Posterior cingulate gyrus (tissue), 11 donors: ENCODE measurements around the gene BATF2.
"Not testable (repeated sequence)": the region's sequence is repeated elsewhere in the genome, so short reads cannot be mapped to it uniquely, and the experiment has no call there.

Experiments used
- DNase-seq, 10 donors: peaks; one replicate each; pipeline versions ENCODE4 v3.0.0 to v3.0.0-alpha.2; 2020 to 2021; ENCODE audit warnings: mixed read lengths in 3 of 10
- intact Hi-C: fragments of 100-400 bp; cut with DNase I; formaldehyde crosslinking; loops from one replicate; pipeline ENCODE4 v1.15.1; 2023

BATF2 gene

GRCh38 chr11:64996710-64997380, at the start of gene BATF2:
BATF2 (minus strand) TSS chr11:64996971; CDS start chr11:64996914, 57 bp downstream.
- DNase-seq = peak; percentile 23 to 89 (median 53)
- intact Hi-C loops = no loop called here

GRCh38 chr11:65045728-65046127, 49.0 kb upstream of the BATF2 start:
- DNase-seq = no peak

GRCh38 chr11:65045061-65045460, 48.3 kb upstream of the BATF2 start:
- intact Hi-C loops = no loop called here
- DNase-seq = no peak

More at GRCh38 chr11:65045728-65046127, 49.0 kb upstream of the BATF2 start:
- intact Hi-C loops = no loop called here

- intact Hi-C loops = no loop called here
- DNase-seq = peak in 1 of 10 donors; percentile 14
These were observed 47.2 kb upstream of the BATF2 start for GRCh38 chr11:65043881-65044501.

GRCh38 chr11:65042891-65043290, 46.1 kb upstream of the BATF2 start:
- no peak for DNase-seq
- intact Hi-C loops = no loop called here

- intact Hi-C loops = loop anchor here (1.0 to 2.0 kb wide), 3 partner anchors 11 to 43 kb away; partner anchors contain the start of genes ARL2, CDCA5 and ZFPL1
- peak; percentile 81 to 98 (median 90) for DNase-seq
These were observed 44.3 kb upstream of the BATF2 start, which contains the start of gene SAC3D1 for GRCh38 chr11:65040847-65041622. SAC3D1 (plus strand) TSS chr11:65041210; CDS start chr11:65041293, 83 bp downstream.

GRCh38 chr11:65040520-65040846, 43.7 kb upstream of the BATF2 start:
- intact Hi-C loops = loop anchor here (1.0 to 2.0 kb wide), 2 partner anchors 10 to 26 kb away; partner anchors contain the start of gene ARL2
- no peak for DNase-seq

- peak in 9 of 10 donors; percentile 41 to 93 (median 66) for DNase-seq
- intact Hi-C loops = no loop called here
These were observed 40.2 kb upstream of the BATF2 start for GRCh38 chr11:65036931-65037330.

GRCh38 chr11:65035579-65035978, 38.8 kb upstream of the BATF2 start:
- DNase-seq = no peak
- intact Hi-C loops = no loop called here

GRCh38 chr11:65034423-65034822, 37.7 kb upstream of the BATF2 start:
- intact Hi-C loops = no loop called here
- DNase-seq = no peak

GRCh38 chr11:65032216-65032615, 35.4 kb upstream of the BATF2 start:
- intact Hi-C loops = no loop called here
- DNase-seq = peak in 1 of 10 donors; percentile 55

GRCh38 chr11:65027213-65028067, 30.7 kb upstream of the BATF2 start, which contains the start of gene SNX15:
SNX15 (plus strand) TSS chr11:65027439; CDS start chr11:65027538, 99 bp downstream.
- intact Hi-C loops = loop anchor here (1.0 to 5.0 kb wide), 5 partner anchors 13 to 103 kb away; partner anchors contain the start of genes ARL2, CDCA5, PPP2R5B and TM7SF2
- peak; percentile 92 to 99 (median 94) for DNase-seq

- intact Hi-C loops = loop anchor here (1.0 to 5.0 kb wide), 5 partner anchors 13 to 103 kb away; partner anchors contain the start of genes ARL2, CDCA5, PPP2R5B and TM7SF2
- DNase-seq = no peak
These were observed 30.0 kb upstream of the BATF2 start for GRCh38 chr11:65026810-65027209.

- intact Hi-C loops, DNase-seq: not testable (repeated sequence)
These were observed 26.7 kb upstream of the BATF2 start for GRCh38 chr11:65023502-65023901.

GRCh38 chr11:65021509-65021908, 24.7 kb upstream of the BATF2 start:
- intact Hi-C loops = no loop called here
- DNase-seq = peak in 1 of 10 donors; percentile 51

GRCh38 chr11:65021003-65021402, 24.2 kb upstream of the BATF2 start:
- intact Hi-C loops = no loop called here
- no peak for DNase-seq

- no peak for DNase-seq
- intact Hi-C loops = no loop called here
These were observed 23.1 kb upstream of the BATF2 start for GRCh38 chr11:65019824-65020223.

GRCh38 chr11:65017937-65018336, 21.2 kb upstream of the BATF2 start:
- no peak for DNase-seq
- intact Hi-C loops = no loop called here

GRCh38 chr11:65016705-65017104, 19.9 kb upstream of the BATF2 start:
- DNase-seq = no peak
- intact Hi-C loops = no loop called here
